HG03060 (cell line): ENCODE results near the gene TMEM200B.
"Not testable (repeated sequence)": the region's sequence is repeated elsewhere in the genome, so short reads cannot be mapped to it uniquely, and the experiment has no call there.

Source experiments
- ATAC-seq: cut with Tn5 transposase; IDR thresholded peaks from one replicate; pipeline ENCODE4 v1.9.1; 2021; ENCODE audit warnings: low read depth, moderate number of reproducible peaks; ENCODE audit not compliant: unreplicated experiment

The TMEM200B gene

GRCh38 chr1:29123887-29124365 lies at the start of gene TMEM200B:
TMEM200B (minus strand) TSS chr1:29123903; CDS start chr1:29121828, 2,075 bp downstream.
- ATAC-seq: no peak

- no peak for ATAC-seq
Observed at GRCh38 chr1:29172415-29172939, 48.8 kb upstream of the TMEM200B start.

GRCh38 chr1:29171521-29171920 lies 47.8 kb upstream of the TMEM200B start:
- no peak for ATAC-seq

GRCh38 chr1:29171089-29171488 lies 47.4 kb upstream of the TMEM200B start:
- no peak for ATAC-seq

- no peak for ATAC-seq
Observed at GRCh38 chr1:29169976-29170375, 46.3 kb upstream of the TMEM200B start.

- no peak for ATAC-seq
Observed at GRCh38 chr1:29167904-29168303, 44.2 kb upstream of the TMEM200B start.

- no peak for ATAC-seq
Observed at GRCh38 chr1:29166291-29166878, 42.7 kb upstream of the TMEM200B start.

GRCh38 chr1:29164588-29164987 lies 40.9 kb upstream of the TMEM200B start:
- no peak for ATAC-seq

- no peak for ATAC-seq
Observed at GRCh38 chr1:29162476-29163138, 38.9 kb upstream of the TMEM200B start.

GRCh38 chr1:29162025-29162424 lies 38.3 kb upstream of the TMEM200B start:
- ATAC-seq: no peak

GRCh38 chr1:29159773-29160172 lies 36.1 kb upstream of the TMEM200B start:
- ATAC-seq: no peak

GRCh38 chr1:29157269-29157601 lies 33.5 kb upstream of the TMEM200B start:
- no peak for ATAC-seq

- no peak for ATAC-seq
Observed at GRCh38 chr1:29156543-29157268, 33.0 kb upstream of the TMEM200B start.

- ATAC-seq: no peak
Observed at GRCh38 chr1:29152046-29152805, 28.5 kb upstream of the TMEM200B start.

- not testable (repeated sequence) for ATAC-seq
Observed at GRCh38 chr1:29150346-29150745, 26.6 kb upstream of the TMEM200B start.

GRCh38 chr1:29148656-29149491 lies 25.2 kb upstream of the TMEM200B start:
- no peak for ATAC-seq

- no peak for ATAC-seq
Observed at GRCh38 chr1:29145739-29146437, 22.2 kb upstream of the TMEM200B start.

- ATAC-seq: no peak
Observed at GRCh38 chr1:29144178-29144577, 20.5 kb upstream of the TMEM200B start.

- ATAC-seq: no peak
Observed at GRCh38 chr1:29142714-29143113, 19.0 kb upstream of the TMEM200B start.
